ENCODE measurements around the gene ARHGEF16.

The ARHGEF16 gene

GRCh38 chr1:3457910-3458883, 3.7 kb downstream of the ARHGEF16 start:
- DNase-seq = no peak

GRCh38 chr1:3459051-3459908, 4.8 kb downstream of the ARHGEF16 start:
- DNase-seq = no peak

- no peak for DNase-seq
These were observed 5.6 kb downstream of the ARHGEF16 start for GRCh38 chr1:3459940-3460671.

GRCh38 chr1:3460672-3461131, 6.2 kb downstream of the ARHGEF16 start:
- DNase-seq = no peak

DNA sequence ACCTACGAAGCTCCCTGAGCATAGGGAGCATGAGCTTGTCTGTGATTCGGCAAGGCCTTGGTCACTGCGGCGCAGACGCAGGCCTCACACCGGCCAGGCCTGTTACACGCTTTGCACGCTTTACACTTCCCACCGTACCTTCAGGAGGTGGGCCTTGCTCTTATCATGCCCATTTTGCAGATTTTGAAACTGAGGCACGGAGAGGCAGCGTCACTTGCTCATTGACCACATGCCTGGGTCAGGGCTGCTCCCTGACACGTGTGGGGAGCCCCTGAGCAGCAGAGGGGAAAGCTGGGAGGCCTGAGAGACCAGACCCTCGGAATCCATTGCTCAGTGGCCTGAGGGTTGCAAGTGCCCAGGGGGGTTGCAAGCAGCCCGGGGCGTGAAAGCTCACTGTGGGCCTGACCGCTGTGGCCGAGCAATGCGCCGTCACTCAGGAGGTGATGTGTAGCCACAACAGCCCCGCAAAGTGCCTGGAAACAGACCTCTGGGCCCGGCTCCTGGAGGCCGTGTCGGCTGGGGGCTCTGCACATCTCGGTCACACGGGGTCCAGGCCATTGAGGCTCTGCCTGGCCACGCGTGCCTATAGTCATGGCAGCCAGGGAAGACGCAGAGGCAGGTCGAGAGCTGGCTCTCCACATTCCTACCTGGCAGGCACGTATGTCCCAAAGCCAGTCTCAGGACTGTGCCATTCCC, 6.9 kb downstream of the ARHGEF16 start:
- DNase-seq = no peak

- no peak for DNase-seq
These were observed 7.4 kb downstream of the ARHGEF16 start for GRCh38 chr1:3461934-3462275.

- no peak for DNase-seq
These were observed 8.0 kb downstream of the ARHGEF16 start for GRCh38 chr1:3462356-3463012.

GRCh38 chr1:3463013-3463385, 8.5 kb downstream of the ARHGEF16 start:
- DNase-seq = no peak

DNA sequence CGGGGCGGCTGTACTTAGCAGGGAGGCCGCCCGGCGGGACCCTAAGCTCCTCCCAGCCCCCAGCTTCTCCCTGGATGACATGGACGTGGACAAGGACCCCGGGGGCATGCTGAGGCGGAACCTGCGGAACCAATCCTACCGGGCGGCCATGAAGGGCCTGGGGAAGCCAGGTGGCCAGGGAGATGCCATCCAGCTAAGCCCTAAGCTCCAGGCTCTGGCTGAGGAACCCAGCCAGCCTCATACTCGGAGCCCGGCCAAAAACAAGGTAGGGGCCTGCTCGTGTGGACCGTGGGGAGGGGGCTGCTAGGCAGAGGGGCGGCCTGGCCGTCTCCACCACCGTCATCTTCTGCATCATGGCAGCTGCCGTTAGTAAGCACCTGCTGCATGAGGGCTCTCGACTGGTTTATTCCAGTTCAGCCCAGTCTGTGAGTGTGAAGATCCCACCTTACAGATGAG, 9.0 kb downstream of the ARHGEF16 start:
- DNase-seq = no peak

DNA sequence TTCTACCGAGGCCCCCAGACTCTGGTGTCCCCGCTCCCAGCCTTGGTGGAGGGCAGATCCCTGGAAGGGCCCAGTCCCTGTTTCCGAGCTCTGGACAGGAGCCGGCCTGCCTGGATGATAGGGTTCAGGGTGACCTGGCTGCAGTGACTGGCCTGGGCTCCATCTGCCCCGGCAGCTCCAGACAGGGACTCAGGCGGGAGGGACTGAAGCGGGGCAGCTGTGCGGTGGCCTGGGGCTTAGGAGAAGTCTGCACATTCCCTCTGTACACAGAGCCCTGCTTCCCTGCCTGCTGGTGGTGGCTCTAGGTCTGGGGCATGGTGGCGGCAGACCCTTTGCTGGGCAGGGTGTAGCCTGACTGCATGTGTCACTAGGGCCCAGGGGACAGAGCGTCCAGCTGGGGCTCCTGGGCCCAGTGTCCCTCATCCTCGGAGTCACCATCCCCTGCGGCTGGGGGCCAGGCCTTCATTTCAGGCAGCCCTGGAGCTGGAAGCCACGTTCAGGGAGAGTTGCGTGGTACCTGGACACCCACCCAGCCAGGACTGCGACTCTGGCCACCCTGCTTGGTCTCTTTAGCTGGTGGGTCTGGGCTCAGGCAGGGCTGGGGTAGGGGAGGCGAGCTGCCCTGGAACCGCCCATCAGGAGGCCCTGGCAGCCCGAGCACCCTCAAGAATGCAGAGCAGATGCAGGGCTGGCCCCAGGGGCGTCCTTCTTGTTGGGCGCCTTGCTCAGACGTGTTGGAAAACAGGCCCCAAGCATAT, 9.6 kb downstream of the ARHGEF16 start:
- DNase-seq = no peak

DNA sequence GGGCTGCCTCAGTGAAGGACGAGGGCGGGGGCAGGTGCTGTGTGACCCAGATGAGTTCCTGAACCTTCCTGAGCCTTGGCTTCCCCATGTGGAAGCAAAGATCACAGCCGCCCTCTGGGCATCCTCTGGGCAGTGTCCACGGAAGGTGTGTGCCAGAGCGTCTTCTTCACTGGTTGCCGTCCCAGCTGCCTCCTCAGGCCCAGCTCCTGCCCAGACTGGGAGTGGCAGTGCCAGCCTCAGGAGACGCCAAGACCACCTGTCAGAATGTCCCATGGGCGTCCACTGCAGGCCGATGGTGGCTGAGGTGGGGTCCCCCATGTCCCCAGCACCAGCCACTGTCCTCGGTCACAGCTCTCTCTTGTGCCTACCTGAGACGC, 10.2 kb downstream of the ARHGEF16 start:
- DNase-seq = no peak

GRCh38 chr1:3465091-3465934, 10.8 kb downstream of the ARHGEF16 start:
- no peak for DNase-seq

DNA sequence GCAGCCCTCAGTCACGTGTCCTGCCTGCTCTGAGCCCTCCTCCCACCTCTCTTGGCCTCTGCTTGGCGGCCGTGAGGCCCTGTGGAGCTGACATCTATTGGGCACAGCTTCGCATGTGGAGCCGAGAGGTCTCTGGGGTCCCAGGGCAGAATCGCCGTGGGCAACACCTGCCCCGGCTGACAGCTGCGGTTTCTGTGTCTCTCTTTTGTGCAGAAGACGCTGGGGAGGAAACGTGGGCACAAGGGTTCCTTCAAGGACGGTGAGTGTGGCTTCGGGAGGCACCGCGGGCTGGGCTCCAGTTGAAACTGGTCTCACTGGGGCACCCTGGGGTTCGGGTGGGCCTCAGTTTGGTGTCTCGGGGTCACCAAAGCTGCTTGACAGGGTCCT, 11.5 kb downstream of the ARHGEF16 start:
- no peak for DNase-seq

DNA sequence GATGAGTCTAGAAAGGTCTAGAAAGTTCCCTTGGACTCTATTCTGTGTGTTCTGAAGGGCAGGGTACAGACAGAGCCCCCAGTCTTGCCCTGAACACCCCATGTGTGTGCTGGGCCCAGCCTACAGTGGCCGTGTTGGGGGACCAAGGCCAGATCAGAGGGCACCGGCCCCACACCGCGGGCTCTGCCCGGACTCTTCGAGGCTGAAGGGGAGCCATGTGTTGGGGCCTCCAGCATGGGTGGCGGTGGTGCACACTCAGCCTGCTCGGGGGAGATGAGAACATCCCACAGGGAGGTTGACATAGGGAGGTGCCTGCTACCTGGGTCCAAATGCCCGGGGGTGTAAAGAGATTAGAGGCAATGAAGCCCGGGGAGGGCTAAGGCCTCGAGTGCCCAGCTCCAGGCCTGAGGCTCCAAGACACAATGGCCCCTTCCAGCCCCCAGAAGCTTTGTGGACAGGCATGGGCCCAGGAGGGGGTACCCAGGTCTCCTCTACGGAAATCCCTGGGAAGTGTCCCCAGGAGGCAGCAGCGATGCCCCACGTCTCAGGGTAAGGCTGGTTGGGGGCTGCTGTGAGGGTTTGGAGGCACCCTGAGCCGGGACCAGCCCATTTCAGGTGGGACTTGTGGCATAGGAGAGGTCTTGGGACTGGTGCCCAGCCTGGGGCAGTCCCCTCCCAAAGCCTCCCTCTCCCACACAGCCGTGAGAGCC, 12.1 kb downstream of the ARHGEF16 start:
- no peak for DNase-seq

- no peak for DNase-seq
These were observed 12.9 kb downstream of the ARHGEF16 start for GRCh38 chr1:3467096-3468036.

DNA sequence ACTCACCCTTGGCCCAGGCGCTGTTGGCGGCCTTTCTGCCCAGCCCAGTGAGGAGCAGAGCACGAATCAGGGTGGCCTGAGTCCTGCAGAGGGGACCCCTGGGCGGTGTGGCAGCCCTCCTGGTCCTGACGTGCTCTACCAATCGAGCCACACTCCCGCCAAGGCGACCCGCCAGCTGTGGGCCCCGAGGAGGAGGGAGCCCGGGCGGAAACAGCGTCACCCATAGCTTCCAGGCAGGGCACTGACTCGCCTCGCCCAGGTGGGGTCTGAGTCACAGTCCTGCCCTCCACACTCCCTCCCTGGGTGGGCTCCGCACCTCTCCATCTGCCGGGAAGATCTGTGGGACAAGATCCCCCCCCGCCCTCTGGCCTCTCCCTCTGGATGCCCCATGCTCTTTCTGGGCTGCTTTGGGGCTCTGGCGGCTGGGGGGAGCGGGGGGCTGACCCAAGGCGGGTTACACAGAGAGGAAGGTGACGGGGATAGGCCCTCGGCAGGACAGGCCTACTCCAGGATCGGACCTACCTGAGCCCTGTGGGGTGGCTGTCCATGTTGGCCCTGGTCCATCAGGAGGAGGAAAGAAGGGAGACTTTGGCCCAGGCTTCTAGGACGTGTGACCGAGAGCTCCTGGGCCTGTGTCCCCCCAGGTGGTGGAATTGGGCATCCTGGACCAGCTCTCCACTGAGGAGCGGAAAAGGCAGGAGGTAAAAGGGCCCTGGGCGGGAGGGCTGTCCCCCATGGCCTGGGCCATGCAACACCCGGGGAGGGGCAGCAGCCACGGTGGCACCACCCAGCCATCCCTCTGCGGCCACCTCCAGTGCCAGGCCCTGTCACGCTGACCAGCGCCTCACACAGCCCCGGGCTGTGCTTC, 14.0 kb downstream of the ARHGEF16 start:
- DNase-seq = no peak

Data from suppressor macrophage treated with lipopolysaccharide for 4 hours (primary cell).